GM12878 (cell line): ENCODE results near the gene NKAIN4.

Experiments
- BRCA1 ChIP-seq: IDR thresholded peaks from 2 replicates; pipeline ENCODE4 v1.6.1; 2011; ENCODE audit warnings: low read depth, low read length, improper control_type of control experiment
- CEBPB ChIP-seq, 2 experiments: fragments of 150-350 bp in 1 of 2; IDR thresholded peaks; 2 replicates each; pipeline ENCODE4 v1.6.1; 2012 to 2014; ENCODE audit warnings: low read depth in 2 of 2, low read length in 2 of 2, borderline replicate concordance in 1 of 2, inconsistent platforms in 1 of 2
- CREB1 ChIP-seq: IDR thresholded peaks from 2 replicates; pipeline ENCODE4 v1.6.1; 2012; ENCODE audit warnings: low read depth, mild to moderate bottlenecking, inconsistent platforms
- CTCF ChIP-seq, 3 experiments: IDR thresholded peaks in 2 of 3; conservative IDR thresholded peaks in 1 of 3; 2 replicates each; pipeline ENCODE4 v1.5.1; 2011; ENCODE audit warnings: low read depth in 3 of 3, low read length in 3 of 3, mild to moderate bottlenecking in 3 of 3, control low read depth in 2 of 3, moderate library complexity in 2 of 3, inconsistent platforms in 1 of 3, mixed read lengths in 1 of 3; ENCODE audit not compliant: control insufficient read depth in 2 of 3, insufficient read depth in 1 of 3; ENCODE audit errors: extremely low read depth in 1 of 3
- KDM1A ChIP-seq: fragments of 200-600 bp; sonication (generic); IDR thresholded peaks from 2 replicates; pipeline ENCODE4 v1.6.1; 2016; ENCODE audit warnings: borderline replicate concordance
- PBX3 ChIP-seq: IDR thresholded peaks from 2 replicates; pipeline ENCODE4 v1.6.1; 2011; ENCODE audit warnings: mild to moderate bottlenecking, low read depth, low read length, moderate library complexity; ENCODE audit not compliant: insufficient replicate concordance
- RAD51 ChIP-seq: fragments of 450-650 bp; IDR thresholded peaks from 2 replicates; pipeline ENCODE4 v1.6.1; 2016; ENCODE audit warnings: moderate library complexity, mild to moderate bottlenecking, inconsistent platforms
- REST ChIP-seq: IDR thresholded peaks from 2 replicates; pipeline ENCODE4 v1.6.1; 2012; ENCODE audit warnings: mild to moderate bottlenecking, low read depth, low read length
- SPI1 ChIP-seq: IDR thresholded peaks from 2 replicates; pipeline ENCODE4 v1.6.1; 2011; ENCODE audit warnings: low read depth, mild to moderate bottlenecking, low read length, moderate library complexity, borderline replicate concordance; ENCODE audit not compliant: insufficient read depth
- TCF7 ChIP-seq: IDR thresholded peaks from 2 replicates; pipeline ENCODE4 v1.6.1; 2014; ENCODE audit warnings: antibody characterized with exemption, borderline replicate concordance

- TF ChIP-seq SPI1 (no peak), CEBPB (IDR thresholded peaks at IDR 0.05; ENCODE audit: borderline replicate concordance in 1 of 2, low read depth in 2 of 2, low read length in 2 of 2) (no peak), RAD51 (no peak), CREB1 (no peak), CTCF (IDR thresholded peaks at IDR 0.05 in 2 of 3, conservative IDR thresholded peaks at IDR 0.05 in 1 of 3; ENCODE audit: control insufficient read depth in 2 of 3, extremely low read depth in 1 of 3, insufficient read depth in 1 of 3, low read depth in 3 of 3, low read length in 3 of 3) (no peak), TCF7 (no peak), KDM1A (no peak), PBX3 (no peak), BRCA1 (no peak), REST (no peak)
These were observed 35.9 kb upstream of the NKAIN4 start for GRCh38 chr20:63290136-63290676.
